Measurements from ENCODE around the gene KRTAP9-1.

DNA sequence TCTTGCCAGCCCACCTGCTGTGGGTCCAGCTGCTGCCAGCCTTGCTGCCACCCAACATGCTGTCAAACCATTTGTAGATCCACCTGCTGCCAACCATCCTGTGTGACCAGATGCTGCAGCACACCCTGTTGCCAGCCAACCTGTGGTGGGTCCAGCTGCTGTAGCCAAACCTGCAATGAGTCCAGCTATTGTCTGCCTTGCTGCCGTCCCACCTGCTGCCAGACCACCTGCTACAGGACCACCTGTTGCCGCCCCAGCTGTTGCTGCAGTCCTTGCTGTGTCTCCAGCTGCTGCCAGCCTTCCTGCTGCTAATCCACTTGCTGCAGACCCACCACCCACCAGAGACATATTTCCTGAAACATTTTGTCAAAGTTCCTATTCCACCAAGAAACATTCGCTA lies 641 bp downstream of the KRTAP9-1 start:
- no peak for TF ChIP-seq POLR2AphosphoS5 (IDR thresholded peaks at IDR 0.05)
- TF ChIP-seq, protein P1, sequence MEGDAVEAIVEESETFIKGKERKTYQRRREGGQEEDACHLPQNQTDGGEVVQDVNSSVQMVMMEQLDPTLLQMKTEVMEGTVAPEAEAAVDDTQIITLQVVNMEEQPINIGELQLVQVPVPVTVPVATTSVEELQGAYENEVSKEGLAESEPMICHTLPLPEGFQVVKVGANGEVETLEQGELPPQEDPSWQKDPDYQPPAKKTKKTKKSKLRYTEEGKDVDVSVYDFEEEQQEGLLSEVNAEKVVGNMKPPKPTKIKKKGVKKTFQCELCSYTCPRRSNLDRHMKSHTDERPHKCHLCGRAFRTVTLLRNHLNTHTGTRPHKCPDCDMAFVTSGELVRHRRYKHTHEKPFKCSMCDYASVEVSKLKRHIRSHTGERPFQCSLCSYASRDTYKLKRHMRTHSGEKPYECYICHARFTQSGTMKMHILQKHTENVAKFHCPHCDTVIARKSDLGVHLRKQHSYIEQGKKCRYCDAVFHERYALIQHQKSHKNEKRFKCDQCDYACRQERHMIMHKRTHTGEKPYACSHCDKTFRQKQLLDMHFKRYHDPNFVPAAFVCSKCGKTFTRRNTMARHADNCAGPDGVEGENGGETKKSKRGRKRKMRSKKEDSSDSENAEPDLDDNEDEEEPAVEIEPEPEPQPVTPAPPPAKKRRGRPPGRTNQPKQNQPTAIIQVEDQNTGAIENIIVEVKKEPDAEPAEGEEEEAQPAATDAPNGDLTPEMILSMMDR (IDR thresholded peaks at IDR 0.05 in 8 of 11, conservative IDR thresholded peaks at IDR 0.05 in 3 of 11) = no peak
